Mesenchymal stem cell (in vitro differentiated cells and primary cell): ENCODE measurements around the gene RNFT2.

ENCODE experiments used
- DNase-seq: peaks from one replicate; pipeline ENCODE4 v3.0.0-alpha.2; 2013
- H2AFZ ChIP-seq: one replicate; pipeline ENCODE4 v1.6.1; 2013; ENCODE audit warnings: low read depth, mild to moderate bottlenecking, control low read depth, inconsistent platforms, low read length, moderate library complexity
- H2AK5ac ChIP-seq: 2 replicates; pipeline ENCODE4 v1.6.1; 2013; ENCODE audit warnings: low read length, moderate library complexity, mild to moderate bottlenecking, inconsistent platforms; ENCODE audit not compliant: severe bottlenecking
- H2BK120ac ChIP-seq: one replicate; pipeline ENCODE4 v1.6.1; 2013; ENCODE audit warnings: low read depth, mild to moderate bottlenecking, inconsistent platforms, low read length, moderate library complexity
- H2BK12ac ChIP-seq, 2 experiments: one replicate each; pipeline ENCODE4 v1.6.1; 2013; ENCODE audit warnings: inconsistent platforms in 2 of 2, low read length in 2 of 2, mild to moderate bottlenecking in 2 of 2, moderate library complexity in 2 of 2, control low read depth in 1 of 2
- H2BK15ac ChIP-seq: one replicate; pipeline ENCODE4 v1.6.1; 2013; ENCODE audit warnings: mild to moderate bottlenecking, low read depth, inconsistent platforms; ENCODE audit not compliant: poor library complexity, severe bottlenecking
- H2BK5ac ChIP-seq: 2 replicates; pipeline ENCODE4 v1.6.1; 2013; ENCODE audit warnings: low read depth, mild to moderate bottlenecking, low read length, control low read depth, inconsistent platforms; ENCODE audit not compliant: poor library complexity, severe bottlenecking
- H3K14ac ChIP-seq, 2 experiments: one replicate each; pipeline ENCODE4 v1.6.1; 2013; ENCODE audit warnings: inconsistent platforms in 2 of 2, low read length in 2 of 2, control low read depth in 1 of 2, mild to moderate bottlenecking in 1 of 2, moderate library complexity in 1 of 2
- H3K18ac ChIP-seq, 2 experiments: one replicate each; pipeline ENCODE4 v1.6.1; 2013; ENCODE audit warnings: inconsistent platforms in 2 of 2, low read length in 2 of 2, control low read depth in 1 of 2, low read depth in 1 of 2, mild to moderate bottlenecking in 1 of 2
- H3K23ac ChIP-seq, 2 experiments: one replicate each; pipeline ENCODE4 v1.6.1; 2013; ENCODE audit warnings: inconsistent platforms in 2 of 2, low read length in 2 of 2, mild to moderate bottlenecking in 2 of 2, moderate library complexity in 2 of 2, control low read depth in 1 of 2
- H3K27ac ChIP-seq: 2 replicates; pipeline ENCODE4 v1.5.1; 2013; ENCODE audit warnings: mild to moderate bottlenecking, moderate library complexity, low read length, control low read depth, inconsistent platforms; ENCODE audit not compliant: poor library complexity, severe bottlenecking
- H3K27me3 ChIP-seq, 2 experiments: 2 replicates each; pipeline versions ENCODE4 v1.6.1 to v1.7.0; 2013; ENCODE audit warnings: low read length in 2 of 2, mild to moderate bottlenecking in 2 of 2, moderate library complexity in 2 of 2, control low read depth in 1 of 2, inconsistent platforms in 1 of 2; ENCODE audit not compliant: control insufficient read depth in 1 of 2, insufficient read depth in 1 of 2
- H3K36me3 ChIP-seq, 2 experiments: 2 replicates each; pipeline versions ENCODE4 v1.6.1 to v1.7.0; 2013; ENCODE audit warnings: low read length in 2 of 2, control low read depth in 1 of 2, inconsistent platforms in 1 of 2, low read depth in 1 of 2, mild to moderate bottlenecking in 1 of 2; ENCODE audit not compliant: insufficient read depth in 2 of 2, control insufficient read depth in 1 of 2
- H3K4ac ChIP-seq, 2 experiments: one replicate each; pipeline ENCODE4 v1.6.1; 2013; ENCODE audit warnings: inconsistent platforms in 2 of 2, low read length in 2 of 2, mild to moderate bottlenecking in 2 of 2, moderate library complexity in 2 of 2, control low read depth in 1 of 2, low read depth in 1 of 2
- H3K4me1 ChIP-seq: 2 replicates; pipeline ENCODE4 v1.6.1; 2013; ENCODE audit warnings: low read depth, low read length, control low read depth; ENCODE audit not compliant: control insufficient read depth, insufficient read depth
- H3K4me2 ChIP-seq: 2 replicates; pipeline ENCODE4 v1.6.1; 2013; ENCODE audit warnings: low read length, mild to moderate bottlenecking, inconsistent platforms; ENCODE audit not compliant: poor library complexity, severe bottlenecking
- H3K4me3 ChIP-seq, 2 experiments: 2 replicates each; pipeline versions ENCODE4 v1.5.1 to v1.7.0; 2013; ENCODE audit warnings: low read length in 2 of 2, mild to moderate bottlenecking in 2 of 2, control low read depth in 1 of 2, low read depth in 1 of 2; ENCODE audit not compliant: insufficient read depth in 1 of 2
- H3K79me1 ChIP-seq: replicated peaks from 2 replicates; pipeline ENCODE4 v1.6.1; 2013; ENCODE audit warnings: mild to moderate bottlenecking, control low read depth, low read length, inconsistent platforms; ENCODE audit not compliant: poor library complexity, severe bottlenecking
- H3K9ac ChIP-seq: 2 replicates; pipeline ENCODE4 v1.7.0; 2013; ENCODE audit warnings: mild to moderate bottlenecking, low read length, moderate library complexity
- H3K9me3 ChIP-seq: 2 replicates; pipeline ENCODE4 v1.7.0; 2013; ENCODE audit warnings: mild to moderate bottlenecking, low read length; ENCODE audit not compliant: control insufficient read depth
- H4K8ac ChIP-seq: one replicate; pipeline ENCODE4 v1.6.1; 2013; ENCODE audit warnings: inconsistent platforms, mild to moderate bottlenecking, low read length, moderate library complexity
- H4K91ac ChIP-seq: one replicate; pipeline ENCODE4 v1.6.1; 2013; ENCODE audit warnings: mild to moderate bottlenecking, low read length, inconsistent platforms
- WGBS: methylation state at CpG from one replicate; pipeline ENCODE4 v1.1.7; 2013; ENCODE audit warnings: mixed read lengths; 5-methylcytosine and 5-hydroxymethylcytosine counted together

The RNFT2 gene

DNA sequence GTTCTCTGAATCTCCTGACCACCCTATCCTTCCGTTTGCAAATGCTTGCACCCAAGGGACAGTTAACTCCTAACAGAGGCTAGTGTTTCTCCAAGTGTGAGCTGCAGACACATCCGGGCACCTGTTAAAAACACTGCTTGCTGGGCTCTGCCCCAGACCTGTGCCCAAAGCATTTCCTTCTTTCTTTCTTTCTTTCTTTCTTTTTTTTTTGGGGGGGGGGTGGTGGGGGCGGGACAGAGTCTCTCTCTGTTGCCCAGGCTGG, 42.7 kb upstream of the RNFT2 start:
- H3K4me2 ChIP-seq = no peak overlapping the region
- 88% methylated on average over 1 of the region's 3 CpGs for WGBS
- H3K14ac ChIP-seq = no peak overlapping the region
- H2BK15ac ChIP-seq = no peak overlapping the region
- H3K4me3 ChIP-seq = no peak overlapping the region
- no peak overlapping the region for H3K4ac ChIP-seq
- H2BK5ac ChIP-seq = no peak overlapping the region
- no peak overlapping the region for H2BK120ac ChIP-seq
- H4K91ac ChIP-seq = no peak overlapping the region
- H2BK12ac ChIP-seq = no peak overlapping the region
- H3K23ac ChIP-seq = no peak overlapping the region
- no peak overlapping the region for H3K27ac ChIP-seq
- H3K9me3 ChIP-seq = no peaks in the 10 kb centered on the region
- DNase-seq = no peak
- no peaks in the 10 kb centered on the region for H3K79me1 ChIP-seq
- no peak overlapping the region for H2AK5ac ChIP-seq
- H3K9ac ChIP-seq = no peak overlapping the region
- peaks cover 4% of the 10 kb centered on the region for H3K4me1 ChIP-seq
- H4K8ac ChIP-seq = no peak overlapping the region
- no peak overlapping the region for H3K18ac ChIP-seq
- H3K27me3 ChIP-seq = peaks cover 34 to 50% of the 10 kb centered on the region in 2 experiments
- H2AFZ ChIP-seq = no peak overlapping the region
- H3K36me3 ChIP-seq = no peaks in the 10 kb centered on the region

DNA sequence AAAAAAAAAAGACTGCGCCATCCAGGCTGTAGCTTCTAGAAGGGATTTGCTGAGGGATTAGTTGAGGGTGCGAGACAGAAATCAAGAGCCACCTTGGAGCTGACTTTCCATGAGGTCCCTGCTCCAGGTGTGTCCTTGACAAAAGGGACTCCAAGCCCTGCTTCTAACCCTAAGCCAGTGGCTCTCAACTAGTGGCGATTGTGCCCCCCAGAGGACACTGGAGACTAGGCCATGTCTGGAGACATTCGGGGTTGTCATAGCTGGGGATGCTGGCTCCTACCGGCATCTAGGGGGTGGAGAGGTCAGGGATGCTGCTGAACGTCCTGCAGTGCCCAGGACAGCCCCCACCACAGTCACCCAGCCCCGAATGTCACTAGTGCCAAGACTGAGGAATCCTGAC, 40.8 kb upstream of the RNFT2 start:
- H4K8ac ChIP-seq = no peak overlapping the region
- H4K91ac ChIP-seq = no peak overlapping the region

DNA sequence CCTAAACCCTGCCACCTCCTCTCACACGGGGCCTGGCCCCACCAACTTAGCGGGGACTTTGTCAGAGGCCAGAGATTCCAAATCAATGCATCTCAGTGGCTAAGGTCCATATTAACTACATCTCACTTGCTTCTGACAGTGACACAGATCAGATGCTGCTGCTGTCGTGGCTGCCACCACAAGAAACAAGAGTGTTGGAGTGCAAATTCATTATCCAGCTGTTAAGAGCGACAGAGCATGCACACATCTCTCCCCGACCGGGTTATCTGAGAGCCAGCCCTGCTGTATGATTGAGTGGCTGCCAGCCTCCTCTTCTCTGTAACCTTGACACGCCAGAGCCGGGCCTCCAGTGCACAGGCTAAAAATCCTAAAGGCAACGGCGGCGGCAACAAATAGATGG, 40.4 kb upstream of the RNFT2 start:
- H3K79me1 ChIP-seq = no peaks in the 10 kb centered on the region
- no peak overlapping the region for H3K9ac ChIP-seq
- H2AK5ac ChIP-seq = no peak overlapping the region
- H3K9me3 ChIP-seq = no peaks in the 10 kb centered on the region
- H2BK5ac ChIP-seq = no peak overlapping the region
- H3K14ac ChIP-seq = no peak overlapping the region
- H3K36me3 ChIP-seq = no peaks in the 10 kb centered on the region
- H4K91ac ChIP-seq = no peak overlapping the region
- no peak overlapping the region for H3K23ac ChIP-seq
- no peak overlapping the region for H2BK120ac ChIP-seq
- no peak overlapping the region for H3K4me2 ChIP-seq
- no peak overlapping the region for H4K8ac ChIP-seq
- peaks cover 4% of the 10 kb centered on the region for H3K4me1 ChIP-seq
- H3K4me3 ChIP-seq = no peak overlapping the region
- no peak overlapping the region for H3K4ac ChIP-seq
- H3K27me3 ChIP-seq = peaks cover 27 to 43% of the 10 kb centered on the region in 2 experiments
- H2BK15ac ChIP-seq = no peak overlapping the region
- no peak overlapping the region for H3K18ac ChIP-seq
- no peak for DNase-seq
- no peak overlapping the region for H2BK12ac ChIP-seq
- no peak overlapping the region for H3K27ac ChIP-seq
- 67% methylated on average over 11 of the region's 11 CpGs for WGBS
- no peak overlapping the region for H2AFZ ChIP-seq

More for the DNA sequence above, 40.8 kb upstream of the RNFT2 start:
- H3K36me3 ChIP-seq = no peaks in the 10 kb centered on the region
- no peak overlapping the region for H2BK12ac ChIP-seq
- no peak overlapping the region for H2AFZ ChIP-seq
- H3K4me1 ChIP-seq = peaks cover 4% of the 10 kb centered on the region
- 46% methylated on average over 7 of the region's 7 CpGs for WGBS
- H3K14ac ChIP-seq = no peak overlapping the region
- no peak overlapping the region for H3K4ac ChIP-seq
- H2BK15ac ChIP-seq = no peak overlapping the region
- H3K9ac ChIP-seq = no peak overlapping the region
- no peaks in the 10 kb centered on the region for H3K79me1 ChIP-seq
- no peak overlapping the region for H2AK5ac ChIP-seq
- H2BK120ac ChIP-seq = no peak overlapping the region
- H3K9me3 ChIP-seq = no peaks in the 10 kb centered on the region
- no peak overlapping the region for H3K27ac ChIP-seq
- H3K4me3 ChIP-seq = no peak overlapping the region
- no peak for DNase-seq
- H3K4me2 ChIP-seq = no peak overlapping the region
- H3K18ac ChIP-seq = no peak overlapping the region
- H3K27me3 ChIP-seq = peaks cover 31 to 47% of the 10 kb centered on the region in 2 experiments
- H3K23ac ChIP-seq = no peak overlapping the region
- H2BK5ac ChIP-seq = no peak overlapping the region

DNA sequence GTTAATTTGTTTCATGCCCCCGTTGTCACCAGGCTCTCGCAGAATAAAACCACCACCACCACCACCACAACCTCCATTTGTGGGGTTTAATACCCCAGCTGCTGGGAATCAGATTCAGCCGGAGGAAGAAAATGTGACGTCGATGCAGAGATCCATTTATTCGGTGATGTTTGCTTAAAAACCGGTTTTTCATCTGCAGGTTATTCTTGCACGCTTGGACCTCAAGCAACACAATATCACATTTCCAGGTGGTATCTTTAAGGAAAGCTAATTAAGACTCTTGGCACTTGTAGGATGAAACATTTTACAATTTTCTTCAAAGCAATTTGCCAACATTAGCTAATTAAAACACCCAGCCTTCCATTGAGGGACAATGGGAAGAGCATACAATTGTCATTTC, 40.0 kb upstream of the RNFT2 start:
- no peak overlapping the region for H3K23ac ChIP-seq
- peaks cover 23 to 39% of the 10 kb centered on the region in 2 experiments for H3K27me3 ChIP-seq
- no peak overlapping the region for H3K14ac ChIP-seq
- no peaks in the 10 kb centered on the region for H3K9me3 ChIP-seq
- no peaks in the 10 kb centered on the region for H3K79me1 ChIP-seq
- no peak overlapping the region for H3K4me2 ChIP-seq
- H3K4ac ChIP-seq = no peak overlapping the region
- no peak overlapping the region for H3K27ac ChIP-seq
- H2BK5ac ChIP-seq = no peak overlapping the region
- no peak overlapping the region for H2AFZ ChIP-seq
- WGBS = 91% methylated on average over 8 of the region's 8 CpGs
- H3K36me3 ChIP-seq = no peaks in the 10 kb centered on the region
- no peak overlapping the region for H4K91ac ChIP-seq
- no peak overlapping the region for H2BK12ac ChIP-seq
- no peak overlapping the region for H4K8ac ChIP-seq
- no peak overlapping the region for H3K9ac ChIP-seq
- peaks cover 4% of the 10 kb centered on the region for H3K4me1 ChIP-seq
- H2BK120ac ChIP-seq = no peak overlapping the region
- no peak overlapping the region for H3K4me3 ChIP-seq
- no peak overlapping the region for H2AK5ac ChIP-seq
- H3K18ac ChIP-seq = no peak overlapping the region
- DNase-seq = no peak
- no peak overlapping the region for H2BK15ac ChIP-seq
